Measurements from ENCODE around the gene THUMPD3. TPM values are rescaled to one million over a fixed set of nuclear protein-coding genes. Genes with fewer than 3 reads are reported as not detected.
A peak's percentile ranks its signal among the peaks of the same experiment; 100 is the strongest.

Gene THUMPD3
- total and polyA plus RNA-seq, 2 donors (not counting 1 experiment from before 2014, with no cell fraction given) = 57.8 to 59.9 TPM

DNA sequence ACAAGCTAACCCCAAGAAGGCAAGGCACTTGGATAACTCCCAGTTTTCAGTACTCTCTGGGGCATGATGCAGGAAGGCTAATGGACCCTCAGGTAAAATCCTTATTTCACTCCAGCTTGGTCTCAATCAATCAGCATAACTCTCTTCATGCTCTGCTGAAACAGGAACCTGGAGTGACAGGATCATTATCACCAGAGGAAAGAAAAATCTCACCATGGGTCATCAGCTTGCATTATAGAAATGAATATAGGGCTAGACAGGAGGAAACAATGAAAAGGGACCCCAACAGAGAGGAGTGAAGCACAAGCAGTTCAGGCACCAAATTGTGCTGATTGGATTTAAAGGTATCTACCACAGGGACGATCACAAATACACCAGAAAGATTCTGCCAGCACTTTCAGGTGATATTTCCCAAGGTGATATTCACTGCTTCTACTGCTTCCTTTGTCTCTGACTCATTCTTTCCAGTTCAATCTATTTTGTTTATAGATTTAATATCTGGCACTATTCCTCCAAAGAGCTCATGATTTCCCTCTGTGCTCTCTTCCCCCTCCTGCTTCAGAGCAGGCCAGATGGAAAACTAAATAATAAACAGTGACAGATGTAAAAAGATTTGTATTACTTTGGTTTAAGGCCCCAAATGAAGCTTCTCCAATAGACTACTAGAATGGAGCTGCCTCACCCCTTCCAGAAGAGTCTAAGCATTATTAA, 22.9 kb upstream of the THUMPD3 start:
- DNase-seq (ENCODE audit: low read depth in 2 of 2) = peak; percentile 36 to 45
- H3K4me1 ChIP-seq (ENCODE audit: control insufficient read depth, extremely low read depth, insufficient read depth, low read length) = peaks cover 19% of the 10 kb centered on the region
- no peak overlapping the region for H3K9ac ChIP-seq (ENCODE audit: insufficient read depth, low read length)
- TF ChIP-seq EZH2 (IDR thresholded peaks at IDR 0.05; ENCODE audit: low read length, missing control alignments) = no peak
- TF ChIP-seq, protein P1, sequence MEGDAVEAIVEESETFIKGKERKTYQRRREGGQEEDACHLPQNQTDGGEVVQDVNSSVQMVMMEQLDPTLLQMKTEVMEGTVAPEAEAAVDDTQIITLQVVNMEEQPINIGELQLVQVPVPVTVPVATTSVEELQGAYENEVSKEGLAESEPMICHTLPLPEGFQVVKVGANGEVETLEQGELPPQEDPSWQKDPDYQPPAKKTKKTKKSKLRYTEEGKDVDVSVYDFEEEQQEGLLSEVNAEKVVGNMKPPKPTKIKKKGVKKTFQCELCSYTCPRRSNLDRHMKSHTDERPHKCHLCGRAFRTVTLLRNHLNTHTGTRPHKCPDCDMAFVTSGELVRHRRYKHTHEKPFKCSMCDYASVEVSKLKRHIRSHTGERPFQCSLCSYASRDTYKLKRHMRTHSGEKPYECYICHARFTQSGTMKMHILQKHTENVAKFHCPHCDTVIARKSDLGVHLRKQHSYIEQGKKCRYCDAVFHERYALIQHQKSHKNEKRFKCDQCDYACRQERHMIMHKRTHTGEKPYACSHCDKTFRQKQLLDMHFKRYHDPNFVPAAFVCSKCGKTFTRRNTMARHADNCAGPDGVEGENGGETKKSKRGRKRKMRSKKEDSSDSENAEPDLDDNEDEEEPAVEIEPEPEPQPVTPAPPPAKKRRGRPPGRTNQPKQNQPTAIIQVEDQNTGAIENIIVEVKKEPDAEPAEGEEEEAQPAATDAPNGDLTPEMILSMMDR (conservative IDR thresholded peaks at IDR 0.05 in 1 of 2, IDR thresholded peaks at IDR 0.05 in 1 of 2; ENCODE audit: low read depth in 1 of 2, low read length in 2 of 2) = no peak
- H3K27ac ChIP-seq (ENCODE audit: insufficient read depth, low read length) = peak overlapping the region; percentile 60
- no peaks in the 10 kb centered on the region for H3K36me3 ChIP-seq (ENCODE audit: control insufficient read depth, insufficient read depth, low read length)
- no peak overlapping the region for H3K4me3 ChIP-seq (replicated peaks in 1 of 4; ENCODE audit: control extremely low read depth in 1 of 4, insufficient read depth in 1 of 4, low read depth in 3 of 4, low read length in 4 of 4)
- no peaks in the 10 kb centered on the region for H3K9me3 ChIP-seq (ENCODE audit: control insufficient read depth, insufficient read depth, low read depth, low read length)
- H2AFZ ChIP-seq (ENCODE audit: low read length) = no peak overlapping the region
- H3K4me2 ChIP-seq (ENCODE audit: extremely low read depth, insufficient read depth, low read length) = peak overlapping the region; percentile 20
- H3K27me3 ChIP-seq (ENCODE audit: control insufficient read depth, insufficient read depth, low read length) = no peaks in the 10 kb centered on the region
- H3K79me2 ChIP-seq (ENCODE audit: control insufficient read depth, insufficient read depth, low read length) = no peaks in the 10 kb centered on the region
- no peaks in the 10 kb centered on the region for H4K20me1 ChIP-seq (ENCODE audit: control insufficient read depth, extremely low read depth, insufficient read depth, low read length)

DNA sequence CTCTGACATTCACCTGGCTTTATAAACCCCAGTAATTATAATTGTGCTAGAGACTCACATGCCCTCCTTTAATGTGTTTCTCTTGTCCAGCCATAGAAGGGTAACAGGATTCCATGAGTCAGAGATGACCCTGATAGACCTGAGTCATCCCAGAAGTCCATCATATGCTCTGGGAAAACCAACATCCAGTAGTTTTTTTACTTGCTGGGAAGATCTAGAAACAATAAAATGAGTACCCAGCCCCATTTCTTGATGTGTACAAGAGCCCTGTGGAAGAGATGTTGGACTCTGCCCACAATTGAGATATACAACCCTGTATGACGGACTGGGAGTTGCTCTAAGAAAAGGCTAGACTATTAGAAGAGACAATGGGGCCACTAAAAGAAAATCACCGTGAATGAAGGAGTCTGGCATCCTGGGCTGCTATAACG, 22.4 kb upstream of the THUMPD3 start:
- Histone ChIP-seq H2AFZ (ENCODE audit: low read length) (no peak overlapping the region), H3K36me3 (ENCODE audit: control insufficient read depth, insufficient read depth, low read length) (no peaks in the 10 kb centered on the region), H3K9me3 (ENCODE audit: control insufficient read depth, insufficient read depth, low read depth, low read length) (no peaks in the 10 kb centered on the region), H3K4me2 (ENCODE audit: extremely low read depth, insufficient read depth, low read length) (no peak overlapping the region), H3K79me2 (ENCODE audit: control insufficient read depth, insufficient read depth, low read length) (no peaks in the 10 kb centered on the region), H4K20me1 (ENCODE audit: control insufficient read depth, extremely low read depth, insufficient read depth, low read length) (no peaks in the 10 kb centered on the region), H3K4me3 (replicated peaks in 1 of 4; ENCODE audit: control extremely low read depth in 1 of 4, insufficient read depth in 1 of 4, low read depth in 3 of 4, low read length in 4 of 4) (no peak overlapping the region), H3K4me1 (ENCODE audit: control insufficient read depth, extremely low read depth, insufficient read depth, low read length) (peaks cover 19% of the 10 kb centered on the region), H3K9ac (ENCODE audit: insufficient read depth, low read length) (no peak overlapping the region), H3K27ac (ENCODE audit: insufficient read depth, low read length) (peak overlapping the region; percentile 60), H3K27me3 (ENCODE audit: control insufficient read depth, insufficient read depth, low read length) (no peaks in the 10 kb centered on the region)
- DNase-seq (ENCODE audit: low read depth in 2 of 2) = peak; percentile 69 to 87
- no peak for TF ChIP-seq EZH2 (IDR thresholded peaks at IDR 0.05; ENCODE audit: low read length, missing control alignments)

DNA sequence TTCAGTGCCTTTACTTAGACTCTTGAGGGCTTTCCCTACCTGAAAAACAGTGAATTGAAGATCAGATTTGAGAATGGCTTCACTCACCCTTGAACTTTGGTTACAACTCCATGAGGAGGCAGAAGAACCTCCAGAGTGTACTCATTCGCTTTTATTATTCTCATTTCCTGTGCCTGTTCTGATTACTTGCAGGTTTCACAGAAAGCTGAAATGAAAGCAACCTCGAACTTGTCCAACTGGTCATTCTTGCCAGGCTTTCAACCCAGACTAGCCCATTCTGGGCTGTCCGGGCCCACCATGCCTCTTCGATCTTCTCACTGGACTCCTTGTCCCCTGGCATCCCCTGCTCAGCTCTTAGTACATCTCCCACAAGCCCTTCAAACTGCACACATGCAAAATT, 20.2 kb upstream of the THUMPD3 start:
- no peaks in the 10 kb centered on the region for H4K20me1 ChIP-seq (ENCODE audit: control insufficient read depth, extremely low read depth, insufficient read depth, low read length)
- H3K27me3 ChIP-seq (ENCODE audit: control insufficient read depth, insufficient read depth, low read length) = no peaks in the 10 kb centered on the region
- H3K4me3 ChIP-seq (replicated peaks in 1 of 4; ENCODE audit: control extremely low read depth in 1 of 4, insufficient read depth in 1 of 4, low read depth in 3 of 4, low read length in 4 of 4) = no peak overlapping the region
- no peak overlapping the region for H3K4me2 ChIP-seq (ENCODE audit: extremely low read depth, insufficient read depth, low read length)
- TF ChIP-seq EZH2 (IDR thresholded peaks at IDR 0.05; ENCODE audit: low read length, missing control alignments) = no peak
- TF ChIP-seq, protein P1 (conservative IDR thresholded peaks at IDR 0.05 in 1 of 2, IDR thresholded peaks at IDR 0.05 in 1 of 2; ENCODE audit: low read depth in 1 of 2, low read length in 2 of 2) = no peak
- H2AFZ ChIP-seq (ENCODE audit: low read length) = no peak overlapping the region
- peaks cover 24% of the 10 kb centered on the region for H3K4me1 ChIP-seq (ENCODE audit: control insufficient read depth, extremely low read depth, insufficient read depth, low read length)
- H3K9me3 ChIP-seq (ENCODE audit: control insufficient read depth, insufficient read depth, low read depth, low read length) = no peaks in the 10 kb centered on the region
- H3K9ac ChIP-seq (ENCODE audit: insufficient read depth, low read length) = no peak overlapping the region
- no peaks in the 10 kb centered on the region for H3K79me2 ChIP-seq (ENCODE audit: control insufficient read depth, insufficient read depth, low read length)
- DNase-seq (ENCODE audit: low read depth in 2 of 2) = no peak
- no peak overlapping the region for H3K27ac ChIP-seq (ENCODE audit: insufficient read depth, low read length)
- no peaks in the 10 kb centered on the region for H3K36me3 ChIP-seq (ENCODE audit: control insufficient read depth, insufficient read depth, low read length)
